HG03565 (cell line): ENCODE data around the gene ST6GALNAC5.
"Not testable (repeated sequence)": the region's sequence is repeated elsewhere in the genome, so short reads cannot be mapped to it uniquely, and the experiment has no call there.

ENCODE experiments used
- ATAC-seq: cut with Tn5 transposase; IDR thresholded peaks from one replicate; pipeline ENCODE4 v1.9.1; 2021; ENCODE audit warnings: mild to moderate bottlenecking, moderate library complexity; ENCODE audit not compliant: unreplicated experiment

The ST6GALNAC5 gene

GRCh38 chr1:76867342-76868130 is at the start of gene ST6GALNAC5:
ST6GALNAC5 (plus strand) TSS chr1:76867480.
- ATAC-seq: no peak

- no peak for ATAC-seq
Observed at GRCh38 chr1:76820028-76820427, 47.3 kb upstream of the ST6GALNAC5 start.

- not testable (repeated sequence) for ATAC-seq
Observed at GRCh38 chr1:76822961-76823360, 44.3 kb upstream of the ST6GALNAC5 start.

GRCh38 chr1:76824106-76824505 is 43.2 kb upstream of the ST6GALNAC5 start:
- no peak for ATAC-seq

- no peak for ATAC-seq
Observed at GRCh38 chr1:76826072-76826845, 41.0 kb upstream of the ST6GALNAC5 start.

- no peak for ATAC-seq
Observed at GRCh38 chr1:76827066-76827465, 40.2 kb upstream of the ST6GALNAC5 start.

GRCh38 chr1:76830373-76830772 is 36.9 kb upstream of the ST6GALNAC5 start:
- ATAC-seq: peak; percentile 82

- no peak for ATAC-seq
Observed at GRCh38 chr1:76832521-76832920, 34.8 kb upstream of the ST6GALNAC5 start.

- ATAC-seq: no peak
Observed at GRCh38 chr1:76833151-76833550, 34.1 kb upstream of the ST6GALNAC5 start.

- ATAC-seq: no peak
Observed at GRCh38 chr1:76833856-76834255, 33.4 kb upstream of the ST6GALNAC5 start.

- no peak for ATAC-seq
Observed at GRCh38 chr1:76835203-76835602, 32.1 kb upstream of the ST6GALNAC5 start.

GRCh38 chr1:76840278-76840677 is 27.0 kb upstream of the ST6GALNAC5 start:
- no peak for ATAC-seq

- ATAC-seq: no peak
Observed at GRCh38 chr1:76841460-76841859, 25.8 kb upstream of the ST6GALNAC5 start.

- no peak for ATAC-seq
Observed at GRCh38 chr1:76843821-76844464, 23.3 kb upstream of the ST6GALNAC5 start.

GRCh38 chr1:76854255-76854654 is 13.0 kb upstream of the ST6GALNAC5 start:
- no peak for ATAC-seq

- ATAC-seq: no peak
Observed at GRCh38 chr1:76856104-76856503, 11.2 kb upstream of the ST6GALNAC5 start.

- ATAC-seq: no peak
Observed at GRCh38 chr1:76857138-76857537, 10.1 kb upstream of the ST6GALNAC5 start.

GRCh38 chr1:76857973-76858372 is 9.3 kb upstream of the ST6GALNAC5 start:
- ATAC-seq: no peak

GRCh38 chr1:76861149-76861548 is 6.1 kb upstream of the ST6GALNAC5 start:
- no peak for ATAC-seq

GRCh38 chr1:76862447-76862846 is 4.8 kb upstream of the ST6GALNAC5 start:
- no peak for ATAC-seq

- ATAC-seq: no peak
Observed at GRCh38 chr1:76864383-76864782, 2.9 kb upstream of the ST6GALNAC5 start.
